ENCODE data around the gene KLF2.

KLF2 gene

GRCh38 chr19:16355293-16356043 is 30.8 kb downstream of the KLF2 start:
- Mint-ChIP-seq H3K27me3 (ENCODE audit: low read depth, poor library complexity) (no peaks in the 10 kb centered on the region), H3K4me1 (peaks cover 21% of the 10 kb centered on the region), H3K4me3 (no peak overlapping the region), H3K36me3 (ENCODE audit: low read depth) (peaks cover 30% of the 10 kb centered on the region), H3K9me3 (no peaks in the 10 kb centered on the region), H3K27ac (peak overlapping the region; percentile 57)
- DNase-seq = no peak
- TF ChIP-seq, protein P1, sequence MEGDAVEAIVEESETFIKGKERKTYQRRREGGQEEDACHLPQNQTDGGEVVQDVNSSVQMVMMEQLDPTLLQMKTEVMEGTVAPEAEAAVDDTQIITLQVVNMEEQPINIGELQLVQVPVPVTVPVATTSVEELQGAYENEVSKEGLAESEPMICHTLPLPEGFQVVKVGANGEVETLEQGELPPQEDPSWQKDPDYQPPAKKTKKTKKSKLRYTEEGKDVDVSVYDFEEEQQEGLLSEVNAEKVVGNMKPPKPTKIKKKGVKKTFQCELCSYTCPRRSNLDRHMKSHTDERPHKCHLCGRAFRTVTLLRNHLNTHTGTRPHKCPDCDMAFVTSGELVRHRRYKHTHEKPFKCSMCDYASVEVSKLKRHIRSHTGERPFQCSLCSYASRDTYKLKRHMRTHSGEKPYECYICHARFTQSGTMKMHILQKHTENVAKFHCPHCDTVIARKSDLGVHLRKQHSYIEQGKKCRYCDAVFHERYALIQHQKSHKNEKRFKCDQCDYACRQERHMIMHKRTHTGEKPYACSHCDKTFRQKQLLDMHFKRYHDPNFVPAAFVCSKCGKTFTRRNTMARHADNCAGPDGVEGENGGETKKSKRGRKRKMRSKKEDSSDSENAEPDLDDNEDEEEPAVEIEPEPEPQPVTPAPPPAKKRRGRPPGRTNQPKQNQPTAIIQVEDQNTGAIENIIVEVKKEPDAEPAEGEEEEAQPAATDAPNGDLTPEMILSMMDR (IDR thresholded peaks at IDR 0.05) = no peak

- DNase-seq = no peak
- H3K4me3 Mint-ChIP-seq = no peak overlapping the region
- peaks cover 45% of the 10 kb centered on the region for H3K4me1 Mint-ChIP-seq
- peaks cover 41% of the 10 kb centered on the region for H3K36me3 Mint-ChIP-seq (ENCODE audit: low read depth)
- H3K27ac Mint-ChIP-seq = no peak overlapping the region
- H3K9me3 Mint-ChIP-seq = no peaks in the 10 kb centered on the region
- no peaks in the 10 kb centered on the region for H3K27me3 Mint-ChIP-seq (ENCODE audit: low read depth, poor library complexity)
- TF ChIP-seq, protein P1 (IDR thresholded peaks at IDR 0.05) = no peak
These were observed 33.8 kb downstream of the KLF2 start for GRCh38 chr19:16358456-16358855.

DNA sequence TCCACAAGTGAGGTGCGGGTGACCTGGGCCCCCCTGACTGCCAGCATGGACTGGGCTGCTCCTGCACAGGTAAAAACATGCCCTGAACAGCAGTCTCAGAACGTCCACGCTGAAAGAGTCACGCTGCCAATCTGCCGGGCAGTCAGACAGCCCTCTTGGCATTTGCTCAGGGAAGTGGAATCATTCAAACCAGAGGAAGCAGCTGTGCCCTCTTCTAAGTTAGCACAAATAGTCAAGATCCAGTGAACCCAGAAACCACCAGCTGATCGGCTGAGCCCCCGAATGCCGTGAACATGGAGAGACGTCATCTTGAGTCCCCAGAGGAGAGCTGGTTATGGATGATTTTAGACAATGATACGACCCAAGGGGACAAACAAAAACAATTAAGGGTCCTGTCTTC is 34.4 kb downstream of the KLF2 start:
- Mint-ChIP-seq H3K27ac (peak overlapping the region; percentile 68), H3K4me3 (no peak overlapping the region), H3K36me3 (ENCODE audit: low read depth) (peaks cover 37% of the 10 kb centered on the region), H3K9me3 (no peaks in the 10 kb centered on the region), H3K4me1 (peaks cover 51% of the 10 kb centered on the region), H3K27me3 (ENCODE audit: low read depth, poor library complexity) (no peaks in the 10 kb centered on the region)
- TF ChIP-seq, protein P1 (IDR thresholded peaks at IDR 0.05) = no peak
- DNase-seq = no peak

- no peak overlapping the region for H3K27ac Mint-ChIP-seq
- no peak for DNase-seq
- no peak overlapping the region for H3K4me3 Mint-ChIP-seq
- no peaks in the 10 kb centered on the region for H3K9me3 Mint-ChIP-seq
- no peaks in the 10 kb centered on the region for H3K27me3 Mint-ChIP-seq (ENCODE audit: low read depth, poor library complexity)
- H3K36me3 Mint-ChIP-seq (ENCODE audit: low read depth) = peaks cover 29% of the 10 kb centered on the region
- peaks cover 53% of the 10 kb centered on the region for H3K4me1 Mint-ChIP-seq
- TF ChIP-seq, protein P1 (IDR thresholded peaks at IDR 0.05) = no peak
These were observed 35.3 kb downstream of the KLF2 start for GRCh38 chr19:16359964-16360363.

DNA sequence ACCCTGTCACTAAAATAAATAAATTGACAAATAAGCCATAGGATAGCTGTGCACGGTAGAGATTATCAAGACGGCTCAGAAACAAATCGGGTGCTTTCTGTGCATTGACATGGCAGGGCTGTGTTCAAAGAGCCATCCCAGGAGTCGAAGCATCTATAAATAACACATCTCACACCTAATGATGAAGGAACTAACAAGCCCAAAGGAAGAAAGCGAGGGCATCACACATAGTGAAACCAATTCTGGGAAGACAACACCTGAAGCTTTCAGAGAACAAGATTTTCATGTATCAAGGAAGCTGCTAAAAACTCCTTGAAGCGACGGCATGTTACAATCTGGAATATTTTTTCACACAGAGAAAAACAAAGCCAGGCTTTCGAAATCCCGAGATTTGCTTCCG is 36.1 kb downstream of the KLF2 start:
- Mint-ChIP-seq H3K4me1 (peaks cover 51% of the 10 kb centered on the region), H3K27me3 (ENCODE audit: low read depth, poor library complexity) (no peaks in the 10 kb centered on the region), H3K27ac (peak overlapping the region; percentile 86), H3K9me3 (no peaks in the 10 kb centered on the region), H3K4me3 (no peak overlapping the region), H3K36me3 (ENCODE audit: low read depth) (peaks cover 29% of the 10 kb centered on the region)
- TF ChIP-seq, protein P1 (IDR thresholded peaks at IDR 0.05) = no peak
- no peak for DNase-seq

DNA sequence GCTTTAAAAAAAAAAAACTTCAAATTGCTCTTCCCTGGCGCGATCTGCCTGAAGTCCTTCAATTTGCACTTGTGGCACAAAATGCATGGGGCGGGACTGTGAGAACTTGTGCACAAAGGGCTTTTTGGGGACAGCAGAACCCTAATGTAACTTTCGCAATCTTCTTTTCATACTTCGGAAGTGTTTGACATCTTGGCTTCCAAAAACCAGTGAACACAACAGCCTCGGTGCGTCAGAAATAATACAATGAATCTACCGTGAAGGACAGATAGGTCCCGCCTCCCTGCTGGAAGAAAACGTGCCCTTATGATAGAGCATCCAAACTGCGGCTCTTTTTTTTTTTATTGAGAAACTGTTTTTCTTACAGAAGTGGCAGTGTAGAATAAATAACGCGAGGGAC is 36.6 kb downstream of the KLF2 start:
- H3K9me3 Mint-ChIP-seq = no peaks in the 10 kb centered on the region
- no peak for DNase-seq
- H3K4me3 Mint-ChIP-seq = no peak overlapping the region
- no peaks in the 10 kb centered on the region for H3K27me3 Mint-ChIP-seq (ENCODE audit: low read depth, poor library complexity)
- H3K27ac Mint-ChIP-seq = peak overlapping the region; percentile 90
- TF ChIP-seq, protein P1 (IDR thresholded peaks at IDR 0.05) = no peak
- peaks cover 49% of the 10 kb centered on the region for H3K4me1 Mint-ChIP-seq
- peaks cover 29% of the 10 kb centered on the region for H3K36me3 Mint-ChIP-seq (ENCODE audit: low read depth)

Measured in nephron progenitor cell (in vitro differentiated cells).